Common myeloid progenitor, CD34-positive (primary cell): ENCODE results near the gene BCL7B.
"Not testable (repeated sequence)": the region's sequence is repeated elsewhere in the genome, so short reads cannot be mapped to it uniquely, and the experiment has no call there.

Experiments
- CTCF ChIA-PET: fragments of 350-600 bp; sonication (Branson Sonifier 250); formaldehyde crosslinking; loops from one replicate; lab custom pipeline; 2021; ENCODE audit warnings: antibody characterized with exemption; lab: Charles Lee
- POLR2A ChIA-PET: fragments of 350-600 bp; sonication (Branson Sonifier 250); formaldehyde crosslinking; loops from one replicate; lab custom pipeline; 2021; ENCODE audit warnings: antibody characterized with exemption; lab: Charles Lee
- DNase-seq, 3 donors: peaks; one replicate each; pipeline versions ENCODE4 v3.0.0 to v3.0.0-alpha.2; 2013
- H3K27ac ChIP-seq, 2 experiments: 1 replicate in 1 of 2; 2 replicates in 1 of 2; pipeline ENCODE4 v1.7.0; 2013; ENCODE audit warnings: inconsistent platforms in 2 of 2, low read length in 2 of 2, mild to moderate bottlenecking in 2 of 2, low read depth in 1 of 2, moderate library complexity in 1 of 2; ENCODE audit not compliant: severe bottlenecking in 2 of 2, insufficient read depth in 1 of 2, poor library complexity in 1 of 2
- H3K27me3 ChIP-seq, 5 experiments: replicated peaks in 2 of 5; 1 replicate in 3 of 5; 2 replicates in 2 of 5; pipeline versions ENCODE4 v1.6.1 to v1.7.0; 2013; ENCODE audit warnings: low read length in 4 of 5, mild to moderate bottlenecking in 2 of 5, moderate library complexity in 2 of 5, inconsistent platforms in 1 of 5; ENCODE audit not compliant: insufficient read depth in 5 of 5, control insufficient read depth in 4 of 5
- H3K36me3 ChIP-seq, 4 experiments: 1 replicate in 2 of 4; 2 replicates in 2 of 4; pipeline versions ENCODE4 v1.6.1 to v1.7.0; 2013; ENCODE audit warnings: low read length in 3 of 4, control low read depth in 1 of 4, mild to moderate bottlenecking in 1 of 4; ENCODE audit not compliant: control insufficient read depth in 4 of 4, insufficient read depth in 4 of 4
- H3K4me1 ChIP-seq, 4 experiments: 1 replicate in 3 of 4; 2 replicates in 1 of 4; pipeline versions ENCODE4 v1.6.1 to v1.7.1; 2013; ENCODE audit warnings: low read length in 3 of 4, mild to moderate bottlenecking in 3 of 4, control low read depth in 1 of 4, inconsistent platforms in 1 of 4, moderate library complexity in 1 of 4; ENCODE audit not compliant: control insufficient read depth in 4 of 4, insufficient read depth in 4 of 4; ENCODE audit errors: control extremely low read depth in 1 of 4
- H3K4me3 ChIP-seq, 7 experiments: 1 replicate in 4 of 7; 2 replicates in 3 of 7; pipeline versions ENCODE4 v1.5.1 to v1.7.0; 2013; ENCODE audit warnings: mild to moderate bottlenecking in 7 of 7, low read length in 6 of 7, moderate library complexity in 6 of 7, inconsistent platforms in 2 of 7, low read depth in 2 of 7, control low read depth in 1 of 7; ENCODE audit not compliant: insufficient read depth in 4 of 7, control insufficient read depth in 1 of 7; ENCODE audit errors: extremely low read depth in 1 of 7
- H3K9me3 ChIP-seq, 5 experiments: 1 replicate in 4 of 5; 2 replicates in 1 of 5; pipeline versions ENCODE4 v1.6.1 to v1.7.1; 2013; ENCODE audit warnings: low read length in 4 of 5, mild to moderate bottlenecking in 2 of 5, inconsistent platforms in 1 of 5, low read depth in 1 of 5, moderate library complexity in 1 of 5; ENCODE audit not compliant: control insufficient read depth in 4 of 5, insufficient read depth in 2 of 5; ENCODE audit errors: control extremely low read depth in 1 of 5
- WGBS: methylation state at CpG from one replicate; pipeline ENCODE4 v1.1.5; 2013; ENCODE audit not compliant: insufficient coverage; 5-methylcytosine and 5-hydroxymethylcytosine counted together

Gene BCL7B

DNA sequence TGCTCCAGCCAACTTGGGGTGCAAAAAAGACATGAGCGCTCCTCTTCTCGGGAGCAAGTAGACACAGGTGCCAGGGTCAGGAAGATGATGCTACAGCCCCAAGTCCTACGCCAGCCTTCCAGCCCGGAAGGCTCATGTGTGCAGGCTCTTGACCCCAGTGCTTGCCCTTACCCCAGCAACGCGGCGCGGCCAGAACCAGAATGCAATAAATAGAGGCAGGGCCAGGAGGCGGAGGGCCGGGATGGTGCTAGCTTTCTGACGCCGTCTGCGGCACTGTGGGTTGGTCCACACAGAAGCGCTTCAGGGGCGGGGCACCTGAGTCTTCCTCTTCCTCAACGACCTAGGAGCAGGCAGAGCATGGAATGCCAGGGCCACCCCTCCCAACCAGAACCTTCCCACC lies 20.4 kb downstream of the BCL7B start:
- WGBS = 94% methylated on average over 16 of the region's 16 CpGs
- no peaks in the 10 kb centered on the region for H3K9me3 ChIP-seq
- ChIA-PET CTCF (interaction anchor here (1.6 to 1.8 kb wide), 2 partner anchors 20 to 29 kb away, joined by 3 to 4 read pairs; no protein-coding TSS in a partner anchor), POLR2A (no interaction called here)
- no peaks in the 10 kb centered on the region for H3K27me3 ChIP-seq
- no peak for DNase-seq
- no peaks in the 10 kb centered on the region for H3K4me1 ChIP-seq
- no peak overlapping the region for H3K4me3 ChIP-seq
- no peak overlapping the region for H3K27ac ChIP-seq
- H3K36me3 ChIP-seq = peaks cover 12 to 62% (median 55%) of the 10 kb centered on the region in 4 experiments

- no peak overlapping the region for H3K27ac ChIP-seq
- H3K4me1 ChIP-seq = no peaks in the 10 kb centered on the region
- ChIA-PET CTCF (interaction anchor here (0.9 to 1.8 kb wide), 3 partner anchors 15 to 29 kb away, joined by 3 to 4 read pairs (median 3); no protein-coding TSS in a partner anchor), POLR2A (no interaction called here)
- H3K36me3 ChIP-seq = peaks cover 9 to 57% (median 52%) of the 10 kb centered on the region in 4 experiments
- H3K4me3 ChIP-seq = no peak overlapping the region
- no peaks in the 10 kb centered on the region for H3K27me3 ChIP-seq
- no peaks in the 10 kb centered on the region for H3K9me3 ChIP-seq
- whole genome bisulfite sequencing = 100% methylated on average over 5 of the region's 5 CpGs
- DNase-seq = no peak
Observed at GRCh38 chr7:73536479-73536878, 21.0 kb downstream of the BCL7B start.

GRCh38 chr7:73535918-73536317 lies 21.6 kb downstream of the BCL7B start:
- H3K4me1 ChIP-seq, H3K27me3 ChIP-seq, H3K4me3 ChIP-seq, DNase-seq, H3K27ac ChIP-seq, H3K9me3 ChIP-seq, POLR2A ChIA-PET: not testable (repeated sequence)
- 100% methylated on average over 2 of the region's 7 CpGs for WGBS
- CTCF ChIA-PET = interaction anchor here (0.9 to 1.8 kb wide), 3 partner anchors 15 to 30 kb away, joined by 3 to 4 read pairs (median 3); no protein-coding TSS in a partner anchor
- peaks cover 6 to 53% (median 50%) of the 10 kb centered on the region in 4 experiments for H3K36me3 ChIP-seq

DNA sequence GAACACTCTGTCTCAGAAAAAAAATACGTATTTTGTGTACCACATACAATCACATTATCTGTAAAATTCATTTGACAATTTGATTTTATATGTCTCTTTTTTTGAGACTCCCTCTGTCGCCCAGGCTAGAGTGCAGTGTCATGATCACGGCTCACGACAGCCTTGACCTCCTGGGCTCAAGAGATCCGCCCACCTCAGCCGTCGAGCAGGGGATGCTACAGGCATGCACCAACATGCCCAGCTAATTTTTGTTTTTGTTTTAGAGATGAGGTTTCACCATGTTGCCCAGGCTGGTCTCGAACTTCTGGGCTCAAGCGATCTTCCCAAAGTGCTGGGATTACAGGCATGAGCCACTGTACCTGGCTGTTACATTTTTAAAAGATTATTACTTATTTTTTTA lies 23.7 kb downstream of the BCL7B start:
- H3K4me3 ChIP-seq = no peak overlapping the region
- H3K9me3 ChIP-seq = no peaks in the 10 kb centered on the region
- no peaks in the 10 kb centered on the region for H3K4me1 ChIP-seq
- POLR2A ChIA-PET = no interaction called here
- H3K27ac ChIP-seq = no peak overlapping the region
- WGBS = 98% methylated on average over 6 of the region's 9 CpGs
- CTCF ChIA-PET = interaction anchor here (0.6 kb wide), 2 partner anchors 16 to 48 kb away, joined by 3 read pairs; no protein-coding TSS in a partner anchor
- no peak for DNase-seq
- H3K36me3 ChIP-seq = peaks cover 6 to 40% (median 35%) of the 10 kb centered on the region in 4 experiments
- no peaks in the 10 kb centered on the region for H3K27me3 ChIP-seq

DNA sequence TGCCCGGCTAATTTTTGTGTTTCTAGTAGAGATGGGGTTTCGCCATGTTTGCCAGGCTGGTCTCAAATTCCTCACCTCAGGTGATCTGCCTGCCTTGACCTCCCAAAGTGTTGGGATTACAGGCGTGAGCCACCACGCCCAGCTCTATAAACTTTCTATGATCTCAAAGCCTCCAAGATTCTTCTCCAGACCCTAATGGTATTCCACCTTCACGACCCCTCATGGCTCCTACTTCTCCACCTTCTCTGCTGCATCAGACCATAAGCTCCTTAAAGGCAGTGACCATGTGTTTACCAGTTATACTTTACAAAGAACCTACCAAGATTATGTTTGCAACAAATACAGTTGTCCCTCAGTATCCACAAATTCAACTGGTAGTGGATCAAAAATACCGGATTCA lies 25.3 kb downstream of the BCL7B start:
- Histone ChIP-seq H3K27ac (no peak overlapping the region), H3K4me3 (no peak overlapping the region), H3K27me3 (no peaks in the 10 kb centered on the region), H3K9me3 (no peaks in the 10 kb centered on the region), H3K4me1 (peaks cover 1 to 12% (median 10%) of the 10 kb centered on the region in 4 experiments), H3K36me3 (peaks cover 6 to 25% (median 20%) of the 10 kb centered on the region in 4 experiments)
- WGBS = 100% methylated on average over 5 of the region's 6 CpGs
- POLR2A ChIA-PET = no interaction called here
- CTCF ChIA-PET = interaction anchor here (2.5 to 2.7 kb wide), 2 partner anchors 11 to 34 kb away, joined by 6 to 7 read pairs; partner anchors contain the start of gene BAZ1B
- no peak for DNase-seq

GRCh38 chr7:73530800-73531199 lies 26.7 kb downstream of the BCL7B start:
- Histone ChIP-seq H3K4me1 (peaks cover 10 to 25% (median 24%) of the 10 kb centered on the region in 4 experiments), H3K9me3 (no peaks in the 10 kb centered on the region), H3K27me3 (no peaks in the 10 kb centered on the region), H3K4me3 (no peak overlapping the region), H3K27ac (no peak overlapping the region), H3K36me3 (peaks cover 4 to 12% (median 7%) of the 10 kb centered on the region in 4 experiments)
- CTCF ChIA-PET = interaction anchor here (2.5 to 2.7 kb wide), 2 partner anchors 9 to 35 kb away, joined by 6 to 7 read pairs; partner anchors contain the start of gene BAZ1B
- DNase-seq = no peak
- POLR2A ChIA-PET = no interaction called here
- WGBS = 100% methylated on average over 3 of the region's 3 CpGs
